NCI-H2029 (cell line): ENCODE results near the gene SCFD2.

Experiments
- DNase-seq: peaks from one replicate; lab custom pipeline; 2025; lab: John Stamatoyannopoulos, UW

Gene SCFD2

DNA sequence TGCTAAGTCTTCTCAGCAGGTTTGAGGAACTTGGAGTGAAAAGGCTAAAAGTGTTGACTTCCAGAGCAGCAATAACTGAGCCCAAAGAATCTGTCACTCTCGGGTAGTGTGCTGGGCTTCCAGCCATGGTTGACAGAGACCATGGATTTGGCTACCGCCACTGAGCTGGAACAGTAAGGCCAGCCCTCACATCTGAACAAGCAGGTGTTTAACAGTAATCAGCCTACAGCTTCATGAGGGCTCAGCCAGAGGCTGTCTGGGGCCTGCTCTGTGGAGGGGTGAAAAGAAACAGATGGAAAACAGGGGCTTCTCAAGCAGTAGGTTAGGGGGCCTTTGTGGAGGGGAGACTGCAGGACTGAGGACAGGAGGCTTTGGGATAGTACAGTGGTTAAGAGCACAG is 488.8 kb downstream of the SCFD2 start:
- no peak for DNase-seq

DNA sequence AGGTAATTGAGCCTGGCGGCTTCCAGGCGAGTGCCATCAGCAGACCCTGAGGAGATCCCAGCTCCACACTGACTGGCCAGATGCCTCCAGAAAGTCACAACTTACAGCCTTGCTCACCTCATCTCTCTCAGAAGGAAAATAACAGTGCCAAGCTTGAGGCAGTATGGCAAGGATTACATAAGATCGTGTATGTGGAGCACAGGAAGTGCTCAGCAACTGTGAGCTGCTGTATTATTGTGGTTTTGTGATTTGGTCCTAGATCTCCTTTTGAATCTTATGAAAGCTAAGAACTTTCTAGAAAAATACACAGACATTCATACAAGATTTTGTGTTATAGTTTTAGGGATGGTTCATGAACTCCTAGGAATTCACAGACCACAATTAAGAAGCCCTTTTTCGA is 489.8 kb downstream of the SCFD2 start:
- no peak for DNase-seq

DNA sequence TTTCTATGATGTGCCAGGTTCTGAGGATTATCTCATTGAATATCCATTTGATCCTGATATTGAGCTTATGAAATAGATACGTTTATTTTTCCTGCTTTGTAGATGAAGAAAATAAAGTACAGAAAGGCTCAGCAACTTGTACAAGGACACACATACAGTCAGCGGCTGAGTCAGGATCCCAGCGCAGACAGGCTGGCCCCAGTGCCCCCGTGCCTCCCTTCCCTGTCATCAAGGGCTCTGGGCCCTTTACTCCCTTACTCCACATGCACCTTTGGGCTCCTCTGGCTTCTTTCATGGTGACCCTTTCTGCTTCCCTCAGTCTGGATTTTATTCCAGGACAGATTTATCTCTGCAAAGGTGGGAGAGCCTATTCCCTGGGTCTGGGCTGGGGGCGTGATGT is 490.9 kb downstream of the SCFD2 start:
- no peak for DNase-seq

DNA sequence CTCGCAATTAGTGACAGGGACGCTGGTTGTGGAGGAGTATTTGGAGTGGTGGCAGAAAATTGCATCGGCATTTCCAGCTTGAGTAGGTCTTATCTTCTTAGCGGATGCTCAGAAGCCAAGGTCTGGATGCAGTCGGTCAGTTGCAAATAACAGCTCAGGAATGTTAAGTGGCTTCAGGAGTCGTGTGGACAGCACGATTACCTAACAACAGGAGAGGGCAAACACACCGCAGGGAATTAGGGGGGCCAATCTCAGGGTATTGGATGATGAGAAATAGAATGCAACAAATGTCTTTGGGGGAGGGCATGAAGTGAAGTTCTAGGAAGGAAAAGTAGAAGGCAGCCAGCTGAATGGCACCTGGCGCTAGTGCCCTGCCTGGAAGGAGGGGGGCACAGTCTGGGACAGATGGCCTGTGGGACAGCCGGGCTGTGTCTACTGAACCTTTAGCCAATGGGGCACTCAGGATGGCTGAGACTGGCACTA is 492.0 kb downstream of the SCFD2 start:
- no peak for DNase-seq

DNA sequence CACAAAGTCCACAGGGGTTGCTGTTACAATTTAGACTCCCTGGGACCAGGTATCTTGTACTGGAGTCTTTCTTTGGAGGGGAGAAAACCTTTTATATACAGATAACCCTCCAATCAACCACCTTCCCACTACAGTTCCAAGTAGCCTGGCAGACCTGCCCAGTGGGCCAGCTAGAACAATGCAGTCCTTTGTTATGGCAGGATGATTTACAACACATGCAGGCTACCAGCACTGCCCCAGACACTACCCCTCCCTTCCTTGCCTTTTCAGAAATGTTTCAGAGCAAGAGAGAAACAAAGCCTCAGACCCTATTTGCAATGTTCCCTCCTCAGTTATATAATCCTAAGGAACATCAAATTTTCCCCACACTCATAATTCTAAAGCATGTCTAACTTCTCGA is 492.7 kb downstream of the SCFD2 start:
- no peak for DNase-seq

DNA sequence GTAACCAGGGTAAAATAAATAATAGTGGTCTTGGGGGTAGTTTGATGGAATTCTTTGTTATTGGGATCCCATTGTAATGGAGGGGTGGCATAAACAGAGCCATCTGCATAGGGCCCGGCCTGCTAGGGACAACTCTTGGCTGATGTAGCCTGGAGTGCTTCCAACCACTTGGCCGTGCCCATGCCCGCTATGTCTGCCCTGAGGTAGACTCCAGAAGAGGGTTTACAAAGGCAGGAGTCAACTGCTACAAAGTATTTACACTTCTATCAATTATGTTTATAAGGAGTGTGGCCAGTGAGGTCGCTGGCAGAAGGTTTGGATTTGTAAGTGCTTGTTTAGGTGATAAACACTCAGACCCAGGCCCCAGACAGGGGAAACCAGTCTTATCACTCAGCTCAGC is 495.6 kb downstream of the SCFD2 start:
- DNase-seq: peak; percentile 69

DNA sequence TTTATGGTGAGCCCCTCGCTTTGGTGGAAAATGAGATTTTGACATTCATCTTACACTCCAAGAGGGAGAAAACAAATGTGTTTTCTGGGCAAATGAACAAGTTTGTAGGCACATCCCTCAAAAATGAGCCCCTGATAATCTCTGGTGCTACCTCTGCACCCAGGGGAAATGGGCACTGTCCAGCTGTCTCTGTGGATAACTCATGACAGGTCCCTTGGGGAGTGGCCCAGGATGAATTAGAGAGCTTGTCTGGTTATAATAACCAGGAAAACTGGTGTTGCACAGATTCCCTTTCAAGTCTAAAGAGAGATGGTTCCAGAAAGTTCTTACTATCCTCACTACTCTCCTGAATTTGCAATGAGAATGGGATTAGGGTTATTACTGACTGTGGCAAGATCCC is 496.2 kb downstream of the SCFD2 start:
- DNase-seq: no peak

DNA sequence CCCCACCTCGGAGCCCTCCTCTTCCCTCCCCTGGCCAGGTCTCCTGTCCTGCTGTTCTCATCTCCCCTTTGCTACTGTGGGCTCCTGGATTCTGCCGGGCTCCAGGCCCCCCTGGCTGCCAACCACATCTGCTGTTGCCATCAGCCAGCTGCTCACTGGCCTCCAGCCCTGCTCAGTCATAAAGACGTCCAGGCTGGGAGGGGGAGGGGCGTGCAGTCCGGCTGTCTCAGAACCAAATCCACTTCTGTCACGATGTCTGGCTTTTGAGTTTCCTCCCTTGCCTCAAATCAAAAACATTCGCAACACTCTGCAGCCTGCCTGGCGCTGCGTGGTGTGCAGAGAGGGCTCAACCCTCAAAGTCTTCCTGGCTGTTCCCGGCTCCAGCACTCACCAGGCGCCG is 496.7 kb downstream of the SCFD2 start:
- no peak for DNase-seq

DNA sequence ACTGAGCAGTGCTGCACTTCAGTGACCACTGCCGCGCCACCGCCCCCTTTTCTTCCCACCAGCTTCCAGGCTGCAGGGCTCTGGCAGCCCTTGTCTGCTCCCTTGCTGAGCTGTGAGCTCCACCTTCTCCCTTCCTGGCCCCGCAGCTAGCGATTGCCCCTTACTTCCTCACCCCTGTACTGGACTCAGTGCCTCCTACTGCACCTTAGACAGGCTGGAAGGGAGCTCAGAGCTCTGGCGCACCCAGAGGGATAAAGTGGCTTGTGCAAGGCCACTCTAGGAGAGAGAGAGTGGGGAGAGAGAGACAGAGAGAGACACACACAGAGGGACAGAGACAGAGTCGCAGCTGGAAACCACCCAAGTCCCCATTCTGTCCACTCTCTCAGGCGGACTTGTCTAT is 497.7 kb downstream of the SCFD2 start:
- DNase-seq: peak; percentile 64

DNA sequence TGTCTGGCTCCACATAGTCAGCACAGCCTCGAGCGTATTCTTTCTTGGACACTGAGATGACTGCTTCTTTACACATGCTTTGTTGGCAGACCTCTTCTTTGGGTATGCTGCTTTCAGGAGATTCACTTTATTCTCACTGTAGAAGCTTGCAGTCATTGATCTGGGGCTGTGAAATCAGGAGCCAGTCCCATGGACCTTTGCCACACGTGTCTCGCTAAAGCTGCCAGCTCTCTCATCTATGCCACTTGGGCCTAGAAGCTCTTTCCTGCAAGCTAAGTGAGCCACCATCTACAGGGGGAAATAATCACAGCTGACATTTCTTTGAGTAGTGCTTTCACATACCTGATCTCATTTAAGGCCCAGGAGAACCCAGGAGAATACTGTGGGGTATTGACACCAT is 498.7 kb downstream of the SCFD2 start:
- no peak for DNase-seq

DNA sequence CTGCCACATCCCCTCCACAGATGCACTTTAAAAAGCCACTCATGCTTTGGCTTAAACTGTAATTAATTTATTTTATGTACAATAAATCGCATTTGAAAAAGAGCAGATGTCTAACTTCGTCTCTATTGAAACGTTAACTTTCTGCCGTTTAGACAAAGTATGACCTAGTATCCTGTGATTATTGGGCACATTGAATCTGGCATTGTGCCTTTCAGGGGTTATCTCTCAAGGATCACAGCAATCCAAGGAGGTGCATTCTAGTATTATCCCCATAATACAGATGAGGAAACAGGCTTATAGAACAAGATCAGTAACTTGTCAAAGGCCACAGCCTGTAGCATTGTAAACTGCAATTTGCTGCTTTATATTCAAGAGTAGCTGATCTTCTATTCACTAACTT is 499.1 kb downstream of the SCFD2 start:
- DNase-seq: no peak

DNA sequence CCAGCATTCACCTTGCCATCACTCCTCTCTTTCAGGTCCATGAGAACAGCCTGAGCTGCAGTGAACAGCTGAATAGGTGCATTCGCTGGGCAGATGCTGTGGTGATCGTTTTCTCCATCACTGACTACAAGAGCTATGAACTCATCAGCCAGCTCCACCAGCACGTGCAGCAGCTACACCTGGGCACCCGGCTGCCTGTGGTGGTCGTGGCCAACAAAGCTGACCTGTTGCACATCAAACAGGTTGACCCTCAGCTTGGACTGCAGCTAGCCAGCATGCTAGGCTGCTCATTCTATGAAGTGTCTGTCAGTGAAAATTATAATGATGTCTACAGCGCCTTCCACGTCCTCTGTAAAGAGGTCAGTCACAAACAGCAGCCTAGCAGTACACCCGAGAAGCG is 500.6 kb downstream of the SCFD2 start:
- DNase-seq: no peak

DNA sequence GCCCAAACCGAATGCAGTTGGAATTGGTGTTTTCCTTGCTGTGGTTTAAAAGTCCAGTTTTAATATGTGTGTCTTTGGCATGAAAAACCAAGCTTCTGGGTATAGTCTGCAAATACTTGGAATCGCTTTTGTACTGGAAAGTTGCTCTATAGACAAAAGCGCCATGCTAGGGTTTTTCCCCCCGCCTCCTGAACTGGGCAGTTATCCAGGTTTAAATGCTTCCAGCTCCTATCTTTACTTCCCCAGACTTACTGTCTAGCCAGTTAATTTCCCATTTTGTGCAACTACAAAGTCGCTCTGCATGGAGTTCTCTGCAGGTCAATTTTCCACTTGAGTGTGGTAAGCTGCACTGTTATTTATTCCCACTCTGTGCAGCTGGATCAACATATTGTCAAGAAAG is 501.1 kb downstream of the SCFD2 start:
- DNase-seq: no peak

DNA sequence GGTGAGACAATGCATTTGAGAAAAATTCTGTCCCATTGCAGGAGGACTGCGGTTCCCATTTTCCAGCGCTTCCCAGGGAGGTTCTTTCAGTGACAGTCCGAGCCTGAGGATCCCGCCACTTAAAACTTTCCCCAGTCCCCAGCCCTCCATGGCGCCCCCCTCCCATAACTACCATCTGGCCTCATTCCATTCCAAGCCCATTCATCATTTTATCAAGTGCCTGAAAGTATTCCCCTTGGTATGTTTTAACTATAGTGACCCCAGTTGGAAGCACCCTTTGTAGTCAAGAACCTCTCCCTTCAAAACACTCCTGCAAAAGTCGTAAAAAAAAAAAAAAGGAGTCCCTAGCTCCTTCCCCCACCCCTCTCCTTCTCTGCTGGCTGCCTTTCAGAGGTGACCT is 502.5 kb downstream of the SCFD2 start:
- DNase-seq: no peak

DNA sequence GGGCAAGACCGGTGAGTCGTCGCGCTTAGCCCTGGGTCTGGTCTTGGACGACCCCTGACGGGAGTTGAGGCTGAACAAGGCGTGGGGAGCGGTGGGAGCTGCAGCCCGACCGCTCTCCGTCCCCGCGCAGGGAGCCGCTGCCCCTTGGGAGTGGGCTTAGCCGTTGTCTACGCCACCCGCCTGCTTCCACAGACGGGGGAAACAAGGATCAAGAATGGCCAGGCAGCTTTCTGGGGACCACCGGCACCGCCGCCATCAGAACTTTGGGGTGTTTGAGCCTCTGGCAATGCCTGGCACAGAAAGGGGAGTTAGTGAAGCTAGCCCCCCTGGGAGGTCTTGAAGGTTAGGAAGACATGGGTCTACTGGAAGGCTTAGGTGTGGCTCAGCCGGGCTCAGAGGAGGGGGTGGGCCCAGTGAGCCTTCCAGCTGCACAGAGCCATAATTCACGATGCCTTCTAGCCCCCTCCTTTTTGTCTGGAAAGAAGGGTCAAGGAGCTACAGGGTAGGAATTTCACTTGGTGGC is 503.2 kb downstream of the SCFD2 start:
- no peak for DNase-seq

DNA sequence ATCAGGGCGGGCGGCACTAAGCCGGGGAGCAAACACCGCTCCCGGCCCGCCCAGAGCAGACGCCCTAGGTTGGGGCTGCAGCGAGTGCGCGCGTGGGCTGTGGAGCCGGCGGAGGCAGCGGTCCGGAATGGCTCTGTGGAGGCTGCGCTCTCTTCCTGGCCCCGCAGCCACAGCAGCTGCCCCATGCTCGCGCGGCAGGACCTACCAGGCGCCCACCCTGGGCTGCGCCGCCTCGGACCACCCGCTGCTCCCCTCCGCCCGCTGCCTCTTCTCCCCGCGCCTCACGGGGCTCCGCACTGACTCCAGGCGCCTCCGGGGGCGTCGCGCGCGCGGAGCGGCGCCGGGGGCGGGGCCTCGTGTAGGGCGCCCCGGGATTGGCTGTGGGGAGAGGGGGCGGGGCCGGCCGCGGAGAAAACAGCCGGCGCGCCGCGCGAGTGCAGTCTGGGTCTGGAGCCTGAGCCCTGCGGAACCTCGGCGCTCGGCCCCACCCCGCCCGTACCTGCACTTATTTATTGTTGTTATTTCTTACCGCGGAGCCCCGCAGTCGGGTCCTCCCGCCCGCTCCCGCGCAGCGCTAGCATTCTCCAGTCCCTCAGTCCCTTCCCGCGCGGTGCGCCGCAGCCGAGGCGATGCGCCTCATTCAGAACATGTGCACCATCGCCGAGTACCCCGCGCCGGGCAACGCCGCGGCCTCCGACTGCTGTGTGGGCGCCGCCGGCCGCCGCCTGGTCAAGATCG is 503.8 kb downstream of the SCFD2 start, which contains the start of gene RASL11B:
RASL11B (plus strand) TSS at position 439 of the 738 bp plus-strand sequence; CDS start at position 630, 191 bp downstream.
- DNase-seq: peak; percentile 58

DNA sequence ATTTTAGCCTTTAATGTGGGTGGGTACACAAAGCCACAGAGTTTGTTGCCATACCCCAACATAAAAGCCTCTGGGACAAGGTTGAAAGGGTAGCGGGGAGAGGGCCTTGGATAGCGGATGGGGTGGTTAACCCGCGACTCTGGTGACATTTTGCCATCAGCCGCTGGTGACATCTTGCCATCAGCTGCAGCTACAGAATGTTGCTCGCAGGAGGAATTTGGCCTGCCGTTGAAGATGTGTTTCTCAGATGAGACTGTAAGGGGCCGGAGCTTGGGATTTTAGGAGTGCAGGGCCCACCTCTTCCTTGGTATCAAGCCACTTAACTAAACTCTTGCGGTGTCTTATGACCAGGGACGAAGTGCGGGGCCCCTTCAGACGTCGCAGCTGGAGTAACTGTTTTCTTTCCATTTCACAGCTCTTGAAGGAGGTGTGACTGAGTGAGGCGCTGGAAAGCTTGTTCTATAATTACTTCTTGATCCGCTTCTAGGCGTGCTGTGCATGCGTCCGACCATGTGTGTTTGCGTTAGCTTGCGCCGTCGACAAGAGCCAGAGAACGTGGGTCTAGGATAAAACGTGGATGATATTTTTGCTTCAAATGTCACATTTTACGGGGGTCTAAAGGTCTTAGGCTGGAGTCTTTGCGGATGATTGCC is 504.6 kb downstream of the SCFD2 start:
- DNase-seq: no peak

DNA sequence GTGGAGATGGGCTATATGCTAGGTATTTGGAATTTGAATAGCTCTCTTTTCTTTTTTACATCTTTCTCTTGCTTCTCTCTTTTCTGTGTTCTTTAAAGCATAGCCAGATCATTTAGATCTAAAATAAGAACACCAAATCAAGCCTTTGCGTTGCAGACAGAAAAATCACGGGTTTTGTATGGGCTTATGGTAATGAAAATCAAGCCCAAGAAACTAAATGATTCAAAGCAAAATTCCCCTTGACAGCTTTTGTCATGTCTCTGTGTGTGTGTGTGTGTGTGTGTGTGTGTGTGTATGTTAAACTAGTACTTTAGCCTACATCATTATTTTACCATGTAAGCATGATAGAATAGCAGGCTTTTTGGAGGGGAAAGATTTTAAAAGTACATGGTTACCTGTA is 505.5 kb downstream of the SCFD2 start:
- DNase-seq: no peak

DNA sequence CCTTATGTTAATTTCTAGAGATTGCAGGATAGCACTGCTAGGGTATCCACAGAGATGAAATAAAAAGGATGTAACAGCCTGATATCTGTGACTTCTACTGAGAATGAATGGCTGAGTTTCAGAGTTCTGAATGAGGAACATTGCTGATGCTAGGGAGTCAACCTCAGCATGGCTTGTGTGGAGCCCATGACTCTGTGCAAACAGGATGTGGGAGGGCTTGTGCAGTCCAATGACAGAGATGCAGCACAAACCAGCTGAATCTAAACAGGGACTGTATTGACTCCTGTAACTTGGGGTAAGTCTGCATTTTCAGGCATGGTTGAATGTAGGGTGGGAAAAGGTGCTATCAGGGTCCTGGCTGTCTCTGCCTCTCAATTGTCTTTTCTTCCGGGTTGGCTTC is 509.1 kb downstream of the SCFD2 start:
- DNase-seq: no peak

DNA sequence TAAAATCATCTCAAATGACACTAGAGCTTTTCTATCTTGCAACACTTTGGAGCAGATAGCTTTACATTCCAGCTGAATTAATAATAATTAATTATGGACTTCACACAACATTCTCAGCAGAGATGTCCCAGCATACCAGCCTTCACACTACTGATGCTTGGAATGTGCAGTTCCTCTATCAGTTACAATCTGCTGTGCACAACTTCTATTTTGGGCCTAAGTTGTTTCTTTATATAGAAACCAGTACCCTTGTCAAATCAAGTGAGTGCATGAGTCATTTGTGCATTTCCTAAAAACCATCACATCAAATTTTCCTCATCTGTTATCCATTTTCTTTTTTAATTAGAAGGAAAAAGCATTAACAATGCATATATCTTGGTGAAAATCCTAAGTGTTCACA is 512.5 kb downstream of the SCFD2 start:
- no peak for DNase-seq

DNA sequence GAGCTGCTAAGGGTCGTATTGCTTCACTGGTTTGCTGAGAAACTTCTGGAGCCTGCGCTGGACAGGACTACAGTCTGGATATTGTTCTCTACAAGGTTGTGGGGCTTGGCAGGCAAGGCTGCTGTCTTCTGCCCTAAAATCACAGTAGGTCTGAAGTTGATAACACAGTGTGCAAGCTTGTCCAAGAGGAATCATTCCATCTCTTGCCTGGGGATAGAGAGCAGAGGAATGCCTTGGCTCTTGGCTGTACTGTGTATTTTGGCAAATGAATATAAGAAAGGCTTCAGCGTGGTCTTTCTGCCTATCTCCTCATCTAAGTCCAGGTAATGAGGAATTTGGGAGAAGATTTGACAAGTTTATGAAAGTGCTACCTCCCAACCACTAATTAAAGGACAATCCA is 513.1 kb downstream of the SCFD2 start:
- DNase-seq: no peak

DNA sequence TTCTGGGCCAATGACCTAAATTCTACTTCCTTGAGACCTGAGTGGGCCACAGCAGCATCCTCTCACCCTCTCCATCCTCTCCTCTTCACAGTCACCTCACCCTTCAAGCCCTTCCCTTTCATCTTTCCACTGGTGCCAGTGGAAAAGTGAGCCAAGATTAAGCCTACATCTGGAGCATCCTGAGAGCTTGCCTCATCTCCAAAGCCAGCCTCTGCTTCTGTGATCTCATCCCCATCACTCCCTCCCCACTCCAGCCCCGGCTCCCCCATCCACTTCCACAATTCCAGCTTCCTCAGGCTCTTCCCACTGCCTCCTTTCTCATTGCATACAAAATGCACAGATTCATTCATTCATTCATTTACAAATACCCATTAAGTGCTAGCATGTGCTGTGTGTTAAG is 513.8 kb downstream of the SCFD2 start:
- DNase-seq: no peak

DNA sequence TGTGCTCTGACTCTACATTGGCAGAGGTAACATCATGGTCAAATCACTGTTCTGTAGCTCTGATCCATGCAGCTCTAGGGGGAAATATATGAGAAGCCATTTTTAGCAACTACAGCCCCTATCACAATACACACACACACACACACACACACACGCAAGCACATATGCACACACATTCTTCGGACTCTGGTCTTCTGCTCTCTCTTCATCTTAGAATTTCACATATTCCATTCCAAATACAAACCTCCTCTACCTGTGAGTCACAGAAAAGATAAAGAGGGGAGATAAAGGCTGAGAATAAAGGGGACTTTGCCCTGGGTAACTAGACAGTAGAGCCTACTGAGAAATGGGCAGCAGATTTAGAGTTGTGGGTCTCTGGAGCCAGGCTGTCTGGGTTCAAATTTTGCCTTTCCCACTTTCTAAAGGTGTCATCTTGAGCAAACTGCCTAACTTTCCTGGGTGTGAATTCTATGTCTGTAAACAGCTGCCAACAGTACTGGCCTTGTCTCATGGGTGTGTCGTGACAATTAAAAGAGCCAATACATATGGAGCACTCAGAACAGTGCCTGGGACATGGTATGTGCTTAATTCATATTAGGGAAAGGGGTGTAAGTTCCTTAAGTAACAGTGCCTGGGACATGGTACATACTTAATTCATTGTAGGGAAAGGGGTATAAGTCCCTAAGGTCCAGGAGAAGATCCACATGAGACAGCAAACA is 515.3 kb downstream of the SCFD2 start:
- DNase-seq: no peak
